Activated CD4-positive, alpha-beta T cell treated with anti-CD3 and anti-CD28 coated beads for 4 hours (primary cell): ENCODE results near the gene CKLF.
"Not testable (repeated sequence)": the region's sequence is repeated elsewhere in the genome, so short reads cannot be mapped to it uniquely, and the experiment has no call there.

ENCODE experiments used
- DNase-seq, 2 donors: peaks; one replicate each; pipeline ENCODE4 v3.0.0-alpha.2; 2020

The CKLF gene

DNA sequence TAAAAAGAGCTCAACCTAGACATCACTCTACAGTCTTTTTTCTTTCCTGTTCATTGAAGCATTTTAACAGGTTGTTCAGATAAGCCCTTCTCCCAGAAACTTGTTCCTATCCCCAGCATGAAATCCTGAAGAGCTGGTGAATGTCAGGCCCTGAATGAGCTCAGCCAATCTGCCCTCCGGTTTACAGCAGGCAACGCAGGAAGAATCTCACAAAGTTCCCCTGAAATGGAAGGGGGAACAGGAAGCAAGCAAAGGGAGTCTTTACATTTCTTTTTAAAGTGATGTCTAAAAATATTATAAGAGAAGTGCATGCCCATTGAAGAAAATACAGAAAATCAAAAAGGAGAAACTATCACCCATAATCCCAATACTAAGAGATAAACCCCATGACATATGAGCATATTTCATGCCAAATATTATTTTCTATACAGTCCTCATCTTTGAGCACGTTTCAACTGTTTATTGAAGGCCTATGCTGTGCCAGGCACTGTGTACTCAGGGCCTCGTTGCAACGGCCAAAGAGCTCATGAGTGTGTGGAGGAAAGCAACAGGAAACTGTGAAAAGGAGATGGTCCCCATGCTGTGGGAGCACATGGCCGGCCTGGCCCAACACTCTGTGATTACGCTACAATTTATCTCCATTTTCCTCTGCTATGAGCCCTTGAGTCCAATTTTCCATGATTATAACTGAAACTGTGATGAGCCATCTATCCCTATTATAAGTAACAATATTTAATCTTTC is 8.2 kb upstream of the CKLF start:
- no peak for DNase-seq

DNA sequence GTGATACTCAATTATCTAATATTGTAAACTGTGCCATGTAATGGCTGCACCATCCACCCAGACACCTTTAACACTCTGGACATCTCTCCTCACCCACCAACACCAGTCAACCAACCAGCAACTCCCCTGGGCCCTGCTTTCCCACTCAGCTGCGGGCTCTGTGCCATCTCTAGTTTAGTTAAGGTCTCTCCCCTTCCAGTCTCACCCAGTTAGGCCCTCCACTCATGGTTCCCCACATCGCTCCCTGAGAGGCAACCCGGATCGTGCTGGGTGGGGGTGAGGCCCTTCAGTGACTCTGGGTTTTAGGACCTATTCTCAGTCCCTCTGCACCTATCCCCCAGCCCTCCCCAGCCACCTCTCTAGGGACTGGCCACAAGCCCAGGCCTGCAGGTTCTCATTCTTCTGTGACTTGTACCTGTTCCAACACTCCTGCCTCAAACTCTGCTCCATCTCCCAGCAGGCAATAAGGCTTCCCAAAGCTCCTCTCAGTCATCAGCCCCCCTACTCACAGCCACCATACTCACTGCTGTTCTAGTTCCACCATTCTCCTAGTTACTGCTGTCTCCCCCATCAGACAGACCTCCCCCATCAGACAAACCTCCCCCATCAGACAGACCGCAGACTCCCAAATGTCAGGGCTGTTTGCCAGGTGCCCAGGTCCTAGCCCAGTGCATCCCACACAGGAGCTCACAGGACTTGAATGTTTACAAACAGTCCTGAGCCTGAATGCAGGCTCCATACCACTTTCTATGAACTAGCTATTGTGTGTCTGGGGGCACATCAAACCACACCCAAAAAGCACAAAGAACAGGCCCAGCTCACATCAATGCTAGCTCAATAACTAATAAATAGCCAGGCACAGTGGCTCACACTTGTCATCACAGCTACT is 5.0 kb upstream of the CKLF start:
- no peak for DNase-seq

DNA sequence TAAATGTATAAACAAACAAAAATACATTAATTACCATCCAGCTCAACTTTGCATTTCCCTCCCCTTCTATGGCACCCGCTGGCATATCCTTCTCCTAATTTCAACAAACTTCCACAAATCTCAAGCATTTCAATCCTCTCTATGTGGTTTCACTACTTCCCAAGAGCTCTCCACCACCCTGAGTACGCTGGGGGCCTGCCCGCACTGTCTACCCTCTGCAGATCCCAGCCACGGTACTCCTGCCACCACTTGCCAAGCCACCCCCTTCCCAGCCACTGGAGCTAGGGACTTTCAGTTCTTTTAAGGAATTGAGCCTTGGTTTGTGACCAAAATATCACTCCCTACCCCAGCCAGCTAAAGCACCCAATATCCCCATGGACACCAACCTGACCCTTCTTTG is 4.3 kb upstream of the CKLF start:
- DNase-seq, result no peak

DNA sequence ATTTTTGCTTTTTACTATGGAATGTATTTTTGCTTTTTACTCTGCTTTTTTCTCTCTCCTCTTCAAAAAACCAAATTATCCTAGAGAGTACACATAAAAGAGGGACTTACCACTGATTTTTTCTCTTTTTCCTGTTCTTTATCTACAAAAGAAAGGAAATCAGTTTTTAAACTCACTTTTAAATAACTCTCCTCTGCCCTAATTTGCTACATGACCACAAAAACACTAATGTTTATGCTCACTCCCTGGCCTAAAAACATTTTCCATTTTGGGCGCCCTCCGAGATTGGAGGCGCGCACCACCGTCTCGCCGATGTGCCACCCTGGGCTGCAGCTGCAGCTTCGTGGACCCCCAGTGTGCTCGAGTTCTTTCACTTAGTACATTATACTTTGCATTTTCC is 3.5 kb upstream of the CKLF start:
- DNase-seq, result no peak

DNA sequence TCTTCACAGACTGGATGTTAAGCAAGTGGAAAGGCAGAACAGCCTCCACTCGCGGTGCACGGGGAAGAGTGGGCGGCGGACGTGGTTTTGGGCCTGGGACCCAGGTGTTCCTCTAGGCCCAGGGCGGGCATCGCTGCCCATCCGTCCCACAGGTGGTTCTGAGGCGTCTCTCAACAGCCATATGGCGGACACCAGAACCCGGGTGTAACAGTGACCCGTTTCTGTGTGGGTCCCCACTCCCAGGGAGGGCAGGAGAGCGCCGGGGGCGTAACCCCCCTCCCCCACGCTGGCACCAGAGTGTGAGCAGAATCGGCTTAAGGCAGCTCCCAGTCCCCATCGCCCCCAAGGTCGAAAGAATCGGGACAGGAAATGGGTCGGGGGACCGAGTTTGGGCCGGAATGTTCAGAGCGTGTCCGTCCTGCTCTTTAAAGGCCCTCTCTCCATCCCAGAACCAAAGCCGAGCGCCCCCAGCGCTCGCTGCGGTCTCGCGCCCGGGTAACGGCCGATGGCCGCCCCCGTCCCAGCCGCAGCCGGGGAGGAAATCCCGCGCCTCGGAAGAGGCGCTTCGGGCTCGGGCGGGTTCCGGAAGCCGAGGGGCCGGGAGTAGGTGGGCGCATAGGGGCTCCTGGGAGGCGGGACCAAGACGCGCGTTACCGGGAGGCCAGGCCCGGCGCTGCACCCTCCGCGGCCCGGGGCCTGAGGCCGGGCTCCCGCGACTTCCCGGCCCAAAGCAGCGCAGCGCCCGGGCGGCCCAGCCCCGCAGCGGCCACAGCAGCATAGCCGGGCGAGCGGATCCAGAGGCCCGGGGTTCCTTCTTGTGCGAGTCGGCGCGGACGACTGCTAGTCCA is 2.9 kb upstream of the CKLF start, which contains the start of gene TK2:
TK2 (minus strand) TSS at position 839 of the 848 bp plus-strand sequence; CDS start at position 778, 61 bp downstream.
- peak; percentile 54 to 65 for DNase-seq

DNA sequence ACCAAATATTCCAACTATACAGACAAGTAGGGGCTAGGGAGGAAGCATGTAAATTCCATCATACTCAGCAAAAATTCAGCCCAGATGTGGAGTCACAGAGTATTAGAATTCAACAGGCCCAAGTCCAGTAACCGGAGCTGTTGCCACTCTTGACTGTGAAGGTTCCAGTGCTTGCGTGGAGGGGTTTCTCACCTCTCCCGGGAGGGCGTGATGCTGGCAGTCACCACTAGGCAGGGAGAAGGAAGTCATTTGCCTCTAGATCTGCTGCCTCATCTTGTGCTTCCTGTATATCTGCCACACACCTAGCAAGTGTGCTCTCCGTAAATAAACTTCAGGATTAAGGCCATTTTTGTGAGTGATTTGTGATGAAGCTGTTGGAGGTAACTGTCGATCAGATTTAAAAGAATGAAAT is 1.0 kb upstream of the CKLF start:
- peak; percentile 49 to 60 for DNase-seq

DNA sequence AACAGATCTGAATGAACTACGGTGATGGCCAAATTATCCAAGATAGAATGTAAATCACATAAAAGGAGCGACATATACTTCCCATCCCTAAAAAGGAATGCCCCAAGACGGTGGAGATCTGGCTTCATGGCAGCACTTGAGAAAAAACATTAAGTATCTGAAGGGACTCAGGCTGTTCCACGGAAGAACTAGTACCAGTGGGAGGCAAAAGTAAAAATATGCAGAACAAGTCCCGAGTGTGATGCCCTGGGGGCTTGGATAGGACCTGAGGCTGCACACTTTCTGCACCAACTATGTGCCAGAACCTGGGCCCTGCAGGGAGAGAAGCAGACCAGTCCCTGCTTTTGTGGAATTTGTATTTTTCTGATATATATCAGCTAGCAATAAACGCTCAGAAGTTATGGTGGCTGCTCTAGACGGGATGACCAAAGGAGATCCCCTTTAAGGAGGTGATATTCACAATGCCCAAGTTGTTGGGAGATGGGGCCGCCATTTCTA is 539 bp upstream of the CKLF start:
- DNase-seq, result peak in 1 of 2 donors; percentile 12

DNA sequence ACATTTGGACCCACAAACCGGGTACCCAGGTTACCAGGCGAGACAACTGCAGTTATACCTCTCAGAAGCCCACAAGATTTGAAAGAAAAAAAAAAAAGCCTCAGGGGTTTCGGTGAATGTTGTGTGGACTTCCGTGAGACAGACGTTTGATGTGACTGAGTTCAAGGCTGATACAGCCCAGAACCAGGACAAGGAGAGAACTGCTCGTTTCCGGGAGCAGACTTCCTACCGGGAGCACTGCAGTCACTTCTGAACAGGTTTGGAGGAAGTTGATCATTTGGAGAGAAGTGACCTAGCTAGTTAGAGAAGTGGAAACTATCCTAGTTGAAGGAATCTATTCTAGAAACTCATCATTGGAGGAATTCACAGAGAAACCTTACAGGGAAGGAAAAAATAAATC is 847 bp downstream of the CKLF start:
- no peak for DNase-seq

DNA sequence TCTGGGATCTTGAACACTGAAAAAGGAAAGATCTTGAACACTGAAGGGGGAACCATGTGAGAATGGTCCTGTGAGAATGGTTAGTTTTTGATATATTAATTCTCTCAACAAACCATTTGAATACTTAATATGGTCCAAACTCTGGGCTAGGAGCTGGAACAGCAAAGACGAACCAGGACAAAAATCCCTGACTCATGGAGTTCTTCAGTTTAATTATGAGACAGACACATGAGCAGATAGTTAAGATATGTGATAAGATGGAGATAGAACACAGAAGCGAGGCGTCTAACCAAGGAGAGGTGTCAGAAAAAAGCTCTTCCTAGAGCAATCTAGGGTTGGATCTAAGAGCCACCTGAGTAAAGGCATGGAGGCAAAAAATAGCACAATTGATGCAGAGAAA is 1.6 kb downstream of the CKLF start:
- no peak for DNase-seq

DNA sequence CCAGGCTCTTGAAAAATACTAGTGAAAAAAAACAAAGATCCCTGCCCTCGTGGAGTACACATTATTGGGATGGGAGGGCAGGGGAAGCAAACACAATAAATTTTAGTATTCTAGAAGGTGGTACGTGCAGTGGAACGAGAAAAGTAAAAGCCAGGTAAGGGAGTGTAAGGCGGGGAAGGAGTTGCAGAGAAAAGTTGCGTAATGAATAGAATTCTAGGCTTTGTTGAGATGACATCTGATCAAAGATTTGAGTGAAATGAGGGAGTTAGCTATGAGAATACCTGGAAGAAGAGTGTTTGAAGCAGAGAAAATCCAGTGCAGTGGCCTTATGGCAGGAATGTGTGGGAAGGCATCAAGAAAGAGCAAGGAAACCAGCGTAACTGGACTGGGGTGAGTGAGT is 2.1 kb downstream of the CKLF start:
- DNase-seq, result no peak

DNA sequence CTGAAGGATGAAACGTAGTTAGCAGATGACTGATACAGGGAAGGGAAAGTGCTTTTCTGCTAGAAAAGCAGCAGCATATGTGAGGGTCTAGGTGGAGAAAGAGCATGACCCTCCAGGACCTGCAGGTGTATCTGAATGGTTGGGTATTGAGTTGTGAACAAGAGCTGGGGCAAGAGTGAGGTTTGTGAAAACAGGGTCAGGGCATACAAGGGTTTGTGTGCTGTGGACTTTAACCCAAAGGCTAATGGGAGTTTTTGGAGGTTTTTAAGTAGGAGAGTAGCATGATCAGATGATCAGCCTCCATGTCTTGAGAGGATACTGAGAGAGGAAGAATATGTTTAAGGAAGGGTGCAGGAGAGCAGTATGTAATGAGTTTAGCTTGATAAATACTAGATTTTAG is 7.7 kb downstream of the CKLF start:
- DNase-seq, result no peak

DNA sequence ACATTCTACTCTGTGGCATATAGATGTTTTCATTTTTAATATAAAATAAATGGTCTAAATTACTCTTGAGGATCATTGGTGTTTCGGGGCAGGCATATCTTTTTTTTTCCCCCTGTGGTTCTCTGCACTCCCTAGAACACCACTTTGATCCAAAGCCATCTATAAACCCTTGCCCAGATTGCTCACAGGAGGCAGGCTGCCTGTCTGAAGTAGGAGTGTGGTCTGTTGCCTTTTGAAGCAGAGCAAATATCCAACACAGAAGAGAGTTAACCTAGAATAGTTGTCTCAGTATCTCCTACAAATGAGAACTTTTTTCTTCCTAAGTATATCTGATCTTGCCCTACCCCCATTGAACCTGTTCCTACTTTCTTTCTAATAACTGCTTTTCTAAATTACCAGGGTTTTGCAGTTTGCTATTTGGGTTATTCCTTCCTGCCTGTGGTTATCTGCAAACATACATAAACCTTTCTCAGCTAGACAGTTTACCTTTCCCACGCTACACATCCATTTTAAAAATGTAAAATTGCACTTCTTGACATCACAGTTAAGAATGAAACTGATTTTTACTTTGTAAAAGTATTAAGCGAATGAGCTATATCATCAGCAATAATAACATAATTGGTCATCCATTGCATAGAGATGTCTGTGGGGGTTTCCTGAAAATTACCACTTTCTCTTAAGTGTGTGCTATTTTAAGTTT is 9.2 kb downstream of the CKLF start:
- DNase-seq, result no peak

DNA sequence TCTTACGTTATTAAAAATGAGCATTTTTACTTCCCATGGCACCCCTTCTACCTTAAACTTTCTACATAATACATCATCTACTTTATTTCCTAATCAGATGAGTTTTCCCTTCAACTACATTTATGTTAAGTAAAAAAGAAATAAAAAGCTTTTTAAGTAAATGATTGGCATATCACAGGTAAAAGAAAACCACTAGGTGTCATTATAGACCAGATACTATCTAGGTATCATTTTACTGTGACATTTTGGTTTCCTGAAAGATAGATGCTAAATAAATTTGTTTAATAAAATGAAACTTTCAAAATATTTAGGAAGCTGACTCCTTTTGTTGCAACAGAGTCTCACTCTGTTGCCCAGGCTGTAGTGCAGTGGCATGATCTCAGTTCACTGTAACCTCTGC is 10.0 kb downstream of the CKLF start:
- no peak for DNase-seq

DNA sequence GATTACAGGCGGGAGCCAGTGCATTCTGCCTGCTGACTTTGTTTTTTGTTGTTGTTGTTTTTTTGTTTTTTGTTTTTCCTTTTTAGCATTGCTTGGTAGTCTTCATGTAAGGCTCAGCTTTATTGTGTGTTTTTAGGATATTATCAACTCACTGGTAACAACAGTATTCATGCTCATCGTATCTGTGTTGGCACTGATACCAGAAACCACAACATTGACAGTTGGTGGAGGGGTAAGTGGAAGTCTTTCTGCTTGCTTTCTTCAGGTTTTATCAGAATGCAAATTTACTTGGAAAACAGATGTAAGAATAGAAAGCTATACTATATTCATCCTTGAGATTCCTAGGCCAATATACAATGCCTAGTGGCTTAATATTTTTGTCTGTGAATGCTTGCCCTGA is 10.6 kb downstream of the CKLF start:
- no peak for DNase-seq

DNA sequence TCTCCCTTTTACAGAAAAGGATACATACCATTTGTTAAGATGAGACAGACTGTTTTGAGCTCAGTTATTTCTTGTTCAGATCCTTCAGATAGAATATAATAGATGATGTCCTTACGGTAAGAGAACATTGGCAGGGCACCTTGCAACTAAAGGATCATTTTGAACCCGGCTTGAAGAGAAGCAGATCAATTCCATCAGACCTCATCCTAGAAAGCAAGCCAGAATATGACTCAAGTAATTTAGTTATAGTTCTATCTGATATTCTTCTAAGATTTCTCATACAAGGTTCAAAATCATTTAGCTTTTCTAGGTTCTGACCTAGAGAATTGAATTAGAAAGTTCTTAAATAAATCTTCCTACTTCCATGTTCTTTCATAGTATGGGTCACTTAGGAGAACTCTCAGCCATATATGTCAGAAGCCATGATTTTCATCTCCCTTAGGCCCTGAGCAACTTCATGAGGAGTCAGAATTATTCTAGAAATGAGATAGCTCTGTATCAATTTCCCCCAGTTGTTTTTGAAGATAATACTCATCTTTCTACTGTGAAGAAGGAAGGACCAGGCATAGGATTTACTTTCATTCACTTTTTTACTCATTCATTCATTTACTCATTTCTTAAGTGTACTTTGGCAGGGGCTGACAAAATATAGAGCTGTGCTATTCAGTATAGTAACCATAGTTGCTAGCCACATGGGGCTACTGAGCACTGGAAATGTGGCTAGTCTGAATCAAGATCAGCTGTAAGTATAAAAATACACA is 11.4 kb downstream of the CKLF start:
- no peak for DNase-seq

DNA sequence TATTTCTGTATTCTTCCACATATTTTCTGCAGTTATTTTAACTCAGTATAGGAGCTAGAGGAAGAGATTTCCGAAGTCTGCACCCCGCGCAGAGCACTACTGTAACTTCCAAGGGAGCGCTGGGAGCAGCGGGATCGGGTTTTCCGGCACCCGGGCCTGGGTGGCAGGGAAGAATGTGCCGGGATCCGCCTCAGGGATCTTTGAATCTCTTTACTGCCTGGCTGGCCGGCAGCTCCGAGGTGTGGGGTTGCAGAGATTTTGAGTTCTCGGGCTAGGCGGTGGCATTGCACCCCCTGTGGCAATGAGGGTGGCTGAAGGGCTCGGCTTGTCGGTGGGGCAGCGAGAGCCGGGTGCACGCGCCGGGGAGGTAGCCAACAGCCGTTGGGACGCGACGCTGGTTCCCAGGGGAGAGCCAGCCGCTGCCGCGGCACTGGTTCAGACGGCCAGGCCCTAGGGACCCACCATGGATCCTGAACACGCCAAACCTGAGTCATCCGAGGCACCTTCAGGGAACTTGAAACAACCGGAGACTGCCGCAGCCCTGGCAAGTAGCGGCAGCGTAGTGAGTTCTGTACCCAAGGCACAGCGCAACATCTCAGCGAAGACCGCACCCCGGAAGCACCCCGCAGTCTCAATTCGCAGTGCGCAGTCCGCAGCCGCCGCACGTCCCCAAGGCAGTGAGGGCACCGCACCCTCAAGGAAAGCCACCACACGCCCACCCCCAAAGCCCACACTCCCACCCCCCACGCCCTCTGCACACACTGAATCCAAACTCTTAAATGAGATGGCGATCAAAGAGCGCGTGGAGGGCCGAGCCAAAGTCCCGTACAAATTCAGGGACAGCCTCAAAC is 13.9 kb downstream of the CKLF start, which contains the start of gene CMTM1:
CMTM1 (plus strand) TSS at position 389 of the 851 bp plus-strand sequence; CDS start at position 464, 75 bp downstream.
- DNase-seq, result no peak

DNA sequence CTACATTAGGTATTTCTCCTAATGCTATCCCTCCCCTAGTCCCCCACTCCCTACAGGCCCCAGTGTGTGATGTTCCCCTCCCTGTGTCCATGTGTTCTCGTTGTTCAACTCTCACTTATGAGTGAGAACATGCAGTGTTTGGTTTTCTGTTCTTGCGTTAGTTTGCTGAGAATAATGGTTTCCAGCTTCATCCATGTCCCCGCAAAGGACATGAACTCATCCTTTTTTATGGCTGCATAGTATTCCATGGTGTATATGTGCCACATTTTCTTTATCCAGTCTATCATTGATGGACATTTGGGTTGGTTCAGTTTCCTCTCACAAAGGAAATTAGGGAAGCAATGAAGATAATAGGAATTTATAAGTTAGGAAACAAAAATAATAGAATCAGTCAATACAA is 14.9 kb downstream of the CKLF start:
- not testable (repeated sequence) for DNase-seq

DNA sequence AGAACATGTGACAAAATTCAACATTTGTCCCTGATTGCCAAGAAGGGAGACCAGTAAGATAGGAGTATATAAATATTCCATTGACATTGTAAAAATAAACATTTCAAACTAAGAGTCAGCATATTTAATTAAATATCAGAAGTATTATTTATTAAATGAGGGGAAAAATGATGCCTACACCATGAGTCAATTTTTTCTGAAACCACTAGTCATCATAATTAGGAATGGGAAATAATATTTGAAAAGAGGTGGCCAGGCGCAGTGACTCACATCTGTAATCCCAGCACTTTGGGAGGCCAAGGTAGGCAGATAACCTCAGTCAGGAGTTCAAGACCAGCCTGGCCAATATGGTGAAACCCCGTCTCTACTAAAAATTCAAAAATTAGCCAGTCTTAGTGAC is 16.0 kb downstream of the CKLF start:
- no peak for DNase-seq

DNA sequence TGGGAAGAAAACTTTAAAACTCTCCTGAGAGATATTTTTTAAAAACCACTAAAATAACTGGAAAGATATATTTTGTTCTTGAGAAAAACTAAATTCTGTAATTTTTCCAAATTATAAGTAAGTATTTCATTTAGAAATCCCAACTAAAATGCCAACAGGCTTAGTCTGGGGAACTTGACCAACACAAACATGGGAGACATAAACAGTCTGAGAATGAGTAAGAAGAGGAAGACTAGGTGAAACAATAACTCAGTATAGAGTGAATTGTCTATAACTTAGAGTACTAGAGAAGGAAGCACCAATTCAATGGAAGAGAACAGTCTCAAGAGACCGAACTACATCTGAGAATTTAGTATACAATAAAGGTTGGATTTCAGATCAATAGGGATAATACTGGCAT is 16.8 kb downstream of the CKLF start:
- DNase-seq, result no peak

DNA sequence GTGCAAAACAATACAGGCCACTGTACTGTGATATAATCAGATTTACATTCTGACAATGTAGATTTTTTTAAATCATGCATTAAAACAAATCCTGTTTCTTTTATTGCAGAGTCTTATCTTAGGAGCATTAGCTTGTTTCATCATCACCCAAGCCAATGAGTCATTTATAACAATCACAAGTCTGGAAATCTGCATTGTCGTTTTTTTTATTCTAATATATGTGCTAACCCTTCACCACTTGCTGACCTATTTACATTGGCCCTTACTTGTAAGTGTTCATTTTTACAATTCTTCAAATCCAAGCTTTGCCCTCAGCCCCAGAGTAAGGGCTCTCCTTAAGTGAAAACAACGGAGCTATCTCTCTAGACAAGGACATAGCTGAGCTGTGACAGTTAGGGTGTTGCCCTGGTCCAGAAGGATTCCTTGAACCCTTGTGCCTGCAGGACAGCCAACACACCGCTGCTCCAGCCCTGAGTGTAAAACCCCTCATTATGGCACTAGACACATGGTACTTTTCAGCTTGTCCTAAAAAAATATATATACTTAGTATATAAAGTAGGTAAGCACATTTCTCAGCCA is 17.5 kb downstream of the CKLF start:
- no peak for DNase-seq
